ENCODE results near the gene NAT16. TPM values are rescaled to one million over a fixed set of nuclear protein-coding genes. Genes with fewer than 3 reads are reported as not detected.
A peak's percentile ranks its signal among the peaks of the same experiment; 100 is the strongest.

NAT16 gene
- total and polyA plus RNA-seq, 2 of the 13 experiments (the other 11 are each of a cell fraction or from before 2014, with no cell fraction given): 0.04 TPM; not detected in 1

- peak; percentile 46; the same call in 1 of the 2 replicates for TF ChIP-seq ARID5B (CRISPR knock-in tag; IDR thresholded peaks at IDR 0.05)
- no peak for TF ChIP-seq SNRNP70 (IDR thresholded peaks at IDR 0.05; ENCODE audit: low read depth, low read length)
- no peak for TF ChIP-seq ZNF496 (CRISPR knock-in tag; IDR thresholded peaks at IDR 0.05; ENCODE audit: insufficient replicate concordance)
- TF ChIP-seq SSRP1 (CRISPR knock-in tag; IDR thresholded peaks at IDR 0.05): no peak
- no peak for TF ChIP-seq ZSCAN30 (CRISPR knock-in tag; IDR thresholded peaks at IDR 0.05)
- TF ChIP-seq NR2F2 (IDR thresholded peaks at IDR 0.05; ENCODE audit: borderline replicate concordance, low read depth): no peak
- peak; percentile 69 for TF ChIP-seq FOXK1 (CRISPR knock-in tag; IDR thresholded peaks at IDR 0.05; ENCODE audit: borderline replicate concordance, low read depth)
- no peak for TF ChIP-seq ZSCAN31 (CRISPR knock-in tag; IDR thresholded peaks at IDR 0.05; ENCODE audit: low read depth)
- TF ChIP-seq ZBTB2 (CRISPR knock-in tag; IDR thresholded peaks at IDR 0.05; ENCODE audit: low read depth): no peak; the same call in 1 of the 2 replicates
- peak; percentile 52; the same call in 1 of the 2 replicates for TF ChIP-seq AHDC1 (CRISPR knock-in tag; IDR thresholded peaks at IDR 0.05; ENCODE audit: borderline replicate concordance)
- TF ChIP-seq MED8 (CRISPR knock-in tag; IDR thresholded peaks at IDR 0.05; ENCODE audit: insufficient replicate concordance): no peak
- TF ChIP-seq TEAD2 (CRISPR knock-in tag; IDR thresholded peaks at IDR 0.05): no peak
- TF ChIP-seq ONECUT2 (CRISPR knock-in tag; IDR thresholded peaks at IDR 0.05): no peak
Observed at GRCh38 chr7:101125989-101126650, 54.0 kb downstream of the NAT16 start (continued).
